Measurements from ENCODE around the gene TIGD6.
"Not testable (repeated sequence)": the region's sequence is repeated elsewhere in the genome, so short reads cannot be mapped to it uniquely, and the experiment has no call there.

The TIGD6 gene

DNA sequence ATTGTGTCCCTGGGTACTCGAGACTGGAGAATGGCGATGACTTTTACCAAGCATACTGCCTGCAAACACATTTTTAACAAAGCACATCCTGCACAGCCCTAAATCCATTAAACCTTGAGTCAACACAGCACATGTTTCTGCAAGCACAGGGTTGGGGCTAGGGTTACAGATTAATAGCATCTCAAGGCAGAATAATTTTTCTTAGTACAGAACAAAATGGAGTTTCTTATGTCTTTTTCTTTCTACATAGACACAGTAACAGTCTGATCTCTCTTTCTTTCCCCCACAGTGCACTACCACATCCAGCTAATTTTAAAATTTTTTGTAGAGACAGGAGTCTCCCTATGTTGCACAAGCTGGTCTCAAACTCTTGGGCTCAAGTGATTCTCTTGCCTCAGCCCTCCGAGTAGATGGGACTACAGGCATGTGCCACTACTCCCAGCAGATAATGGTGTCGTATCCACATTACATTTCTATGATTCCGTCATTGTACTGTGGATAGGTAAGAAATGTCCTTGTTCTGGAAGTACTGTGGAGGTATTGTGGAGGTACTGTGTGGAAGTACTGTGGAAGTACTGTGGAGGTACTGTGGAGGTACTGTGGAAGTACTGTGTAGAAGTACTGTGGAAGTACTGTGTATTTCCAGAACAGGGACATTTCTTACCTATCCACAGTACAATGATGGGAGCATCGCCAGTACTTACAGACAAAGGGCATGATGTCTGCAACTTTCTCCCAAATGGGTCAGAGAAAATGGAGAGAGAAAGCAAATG is 57.1 kb downstream of the TIGD6 start:
- DNase-seq (ENCODE audit: low read depth, low spot score), result not testable (repeated sequence)
